HG02852 (cell line): ENCODE results near the gene CCDC91.
"Not testable (repeated sequence)": the region's sequence is repeated elsewhere in the genome, so short reads cannot be mapped to it uniquely, and the experiment has no call there.

Experiments used
- ATAC-seq: cut with Tn5 transposase; IDR thresholded peaks from one replicate; pipeline ENCODE4 v1.9.1; 2021; ENCODE audit warnings: mild to moderate bottlenecking, moderate library complexity; ENCODE audit not compliant: unreplicated experiment

Gene CCDC91

DNA sequence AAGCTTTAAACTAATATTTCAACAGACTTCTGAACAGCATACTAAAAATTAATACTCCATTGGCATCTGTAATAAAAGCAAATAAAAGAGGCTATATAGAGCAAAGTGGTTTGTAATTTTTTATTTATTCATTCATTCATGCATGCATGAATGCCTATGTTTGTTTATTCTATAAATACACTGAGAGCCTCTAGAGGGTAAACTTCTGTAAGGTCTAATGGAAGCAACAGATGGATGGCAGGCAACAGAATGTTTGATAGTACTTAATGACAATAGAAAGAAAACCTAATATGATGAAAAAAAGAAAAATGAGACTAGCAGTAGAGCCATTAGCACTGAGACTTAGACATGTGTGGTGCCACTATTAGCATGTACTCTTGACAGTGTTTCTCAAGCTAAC is 253.1 kb downstream of the CCDC91 start:
- no peak for ATAC-seq

GRCh38 chr12:28446031-28446430 is 255.8 kb downstream of the CCDC91 start:
- no peak for ATAC-seq

GRCh38 chr12:28453686-28454085 is 263.4 kb downstream of the CCDC91 start:
- ATAC-seq: no peak

GRCh38 chr12:28456934-28457710 is 266.9 kb downstream of the CCDC91 start:
- ATAC-seq: no peak

GRCh38 chr12:28457785-28458184 is 267.5 kb downstream of the CCDC91 start:
- no peak for ATAC-seq

DNA sequence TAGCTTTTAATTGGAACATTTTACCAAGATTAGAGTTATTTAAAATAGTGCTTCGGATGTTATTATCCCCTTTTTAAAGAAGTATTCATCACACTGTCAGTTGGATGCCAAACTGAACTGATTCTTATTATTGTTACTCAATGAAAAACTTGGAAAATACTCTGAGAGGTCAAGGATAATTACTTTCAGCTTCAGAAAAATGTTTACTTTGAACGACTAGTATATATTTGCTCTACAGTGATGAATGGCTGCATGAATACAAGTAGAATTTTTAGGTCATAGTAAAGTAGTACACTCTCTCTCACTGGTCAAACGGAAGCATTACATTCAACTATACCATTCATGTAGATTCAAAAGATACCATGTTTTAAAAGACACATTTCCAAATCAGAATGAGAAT is 269.2 kb downstream of the CCDC91 start:
- no peak for ATAC-seq

DNA sequence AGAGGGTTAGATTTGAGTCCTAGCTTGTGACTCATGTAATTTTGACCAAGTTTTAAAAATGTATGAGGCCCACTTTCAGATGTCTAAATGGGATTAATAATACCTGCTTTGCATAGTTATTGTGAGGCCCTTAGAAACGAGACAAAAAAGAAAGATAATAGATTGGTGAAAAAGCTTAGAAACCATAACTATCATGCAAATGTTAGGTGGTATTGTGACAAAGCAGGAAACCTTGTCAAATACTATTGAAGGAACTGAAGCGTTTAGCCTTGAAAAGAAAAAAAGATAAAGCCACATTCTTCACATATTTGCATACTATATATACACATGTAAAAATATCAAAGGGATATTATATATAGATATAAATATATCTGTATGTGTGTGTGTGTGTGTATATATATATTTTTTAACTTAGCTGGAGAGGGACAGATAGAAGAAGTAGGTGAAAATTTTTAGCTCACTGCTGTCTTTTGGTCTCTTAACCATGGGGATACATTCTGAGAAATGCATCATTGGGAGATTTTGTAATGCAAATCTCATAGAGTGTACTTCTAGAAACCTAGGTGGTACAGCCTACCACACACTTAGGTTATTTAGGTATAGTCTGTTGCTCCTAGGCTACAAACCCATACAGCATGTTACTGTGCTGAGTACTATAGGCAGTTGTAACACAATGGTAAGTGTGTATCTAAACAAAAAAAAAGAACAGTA is 270.3 kb downstream of the CCDC91 start:
- ATAC-seq: peak; percentile 75

- no peak for ATAC-seq
Observed at GRCh38 chr12:28463396-28463795, 273.1 kb downstream of the CCDC91 start.

DNA sequence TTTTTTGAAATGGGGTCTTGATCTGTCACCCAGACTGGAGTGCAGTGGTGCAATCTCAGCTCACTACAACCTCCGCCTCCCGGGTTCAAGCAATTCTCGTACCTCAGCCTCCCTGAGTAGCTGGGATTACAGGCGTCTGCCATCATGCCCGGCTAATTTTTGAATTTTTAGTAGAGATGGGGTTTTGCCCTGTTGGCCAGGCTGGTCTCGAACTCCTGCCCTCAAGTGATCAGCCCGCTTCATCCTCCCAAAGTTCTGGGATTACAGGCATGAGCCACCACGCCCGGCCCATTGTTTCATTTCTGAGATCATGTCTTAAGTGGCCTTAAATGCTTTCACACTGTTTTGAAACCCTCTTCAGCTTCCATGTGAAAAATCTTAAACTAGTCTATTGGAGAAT is 281.5 kb downstream of the CCDC91 start:
- not testable (repeated sequence) for ATAC-seq

GRCh38 chr12:28476206-28476605 is 285.9 kb downstream of the CCDC91 start:
- ATAC-seq: not testable (repeated sequence)

GRCh38 chr12:28479097-28479496 is 288.8 kb downstream of the CCDC91 start:
- not testable (repeated sequence) for ATAC-seq

DNA sequence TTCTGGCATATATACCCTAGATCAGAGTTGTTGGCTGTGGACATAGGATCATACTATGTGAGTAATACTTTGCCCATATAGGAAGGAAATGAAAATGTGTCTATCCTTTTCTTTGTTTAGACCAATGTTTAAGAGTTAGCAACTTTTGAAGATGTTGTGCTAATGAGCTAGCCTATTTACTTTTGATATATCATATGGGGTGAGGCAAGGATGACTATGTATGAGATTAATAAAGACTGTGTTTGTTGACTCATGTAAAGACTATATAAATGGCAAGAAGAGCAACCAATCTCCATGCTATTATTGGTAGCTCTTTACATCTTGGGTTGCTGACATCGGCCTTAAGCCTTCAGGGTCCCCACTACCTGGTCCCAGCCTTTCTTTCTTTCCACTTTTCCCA is 289.4 kb downstream of the CCDC91 start:
- ATAC-seq: no peak

GRCh38 chr12:28484156-28484555 is 293.9 kb downstream of the CCDC91 start:
- ATAC-seq: no peak

GRCh38 chr12:28486521-28486920 is 296.3 kb downstream of the CCDC91 start:
- ATAC-seq: no peak

DNA sequence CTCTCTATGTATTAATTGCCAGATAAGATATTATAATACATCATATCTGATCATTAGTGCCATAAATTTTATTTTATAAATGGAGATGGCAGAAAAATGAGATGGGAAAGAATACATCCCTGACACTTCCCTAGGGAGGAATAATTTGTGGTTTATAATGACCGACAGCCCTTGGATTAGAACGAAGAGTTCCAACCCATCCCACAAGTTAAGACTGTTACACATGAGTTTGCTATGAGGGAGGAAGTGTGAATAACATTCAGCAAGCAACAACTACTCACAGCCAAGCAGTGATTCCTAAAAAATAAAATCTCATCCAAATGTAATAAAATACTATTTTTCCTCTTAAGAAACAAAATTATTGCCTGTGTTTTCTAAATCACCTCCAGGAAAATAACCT is 299.0 kb downstream of the CCDC91 start:
- no peak for ATAC-seq

GRCh38 chr12:28497889-28498411 is 307.7 kb downstream of the CCDC91 start:
- peak; percentile 93 for ATAC-seq

DNA sequence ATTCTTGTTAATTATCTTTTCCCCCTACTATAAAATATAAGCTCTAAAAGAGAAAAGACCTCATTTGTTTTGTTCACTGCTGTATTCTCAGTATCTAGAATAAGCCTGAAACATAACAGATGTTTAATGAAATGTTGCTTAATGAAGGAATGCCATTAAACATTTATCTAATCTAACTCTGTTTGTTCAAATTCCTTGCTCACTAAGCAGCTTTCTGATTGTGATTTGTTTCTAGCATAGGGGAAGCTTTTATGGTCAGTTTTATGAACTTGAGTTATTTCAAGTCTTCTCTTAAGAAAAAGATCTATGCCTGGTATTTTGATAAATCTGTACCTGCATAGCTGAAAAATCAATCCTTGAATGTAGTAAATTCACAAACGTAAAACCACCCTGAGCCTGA is 308.6 kb downstream of the CCDC91 start:
- no peak for ATAC-seq

GRCh38 chr12:28500373-28501024 is 310.2 kb downstream of the CCDC91 start:
- no peak for ATAC-seq

- ATAC-seq: no peak
Observed at GRCh38 chr12:28506271-28506670, 316.0 kb downstream of the CCDC91 start.

- no peak for ATAC-seq
Observed at GRCh38 chr12:28507033-28507432, 316.8 kb downstream of the CCDC91 start.

GRCh38 chr12:28507867-28508266 is 317.6 kb downstream of the CCDC91 start:
- no peak for ATAC-seq

DNA sequence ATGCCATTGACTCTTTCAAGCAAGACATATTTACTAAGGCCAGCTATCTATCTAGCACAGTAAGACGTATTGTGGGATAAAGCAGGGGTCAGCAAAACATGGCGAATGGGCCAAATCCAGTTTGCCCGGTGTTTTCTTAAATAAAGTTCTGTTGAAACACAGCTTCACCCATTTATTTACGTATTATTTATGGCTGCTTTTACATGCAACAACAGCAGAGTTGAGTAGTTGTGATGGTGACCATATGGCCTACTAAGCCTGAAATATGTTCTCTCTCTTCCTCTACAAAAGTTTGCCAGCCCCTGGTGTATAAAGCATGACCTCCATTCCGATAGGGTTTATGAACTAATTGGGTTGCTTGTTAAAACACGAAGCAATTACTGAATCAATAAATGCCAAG is 322.1 kb downstream of the CCDC91 start:
- no peak for ATAC-seq
